Aorta (tissue), 5 donors: ENCODE measurements around the gene FGF19. TPM values are rescaled to one million over a fixed set of nuclear protein-coding genes. Genes with fewer than 3 reads are reported as not detected.

ENCODE experiments used
- ATAC-seq: fragments of 200-7000 bp; cut with Tn5 transposase; one replicate; pipeline ENCODE4 v1.9.1; 2022; ENCODE audit warnings: moderate library complexity; ENCODE audit not compliant: low FRiP score
- DNase-seq, 2 donors: peaks; one replicate each; pipeline ENCODE4 v3.0.0-alpha.2; 2020
- H3K27ac ChIP-seq, 2 donors: one replicate each; pipeline ENCODE4 v1.5.1; 2013; ENCODE audit warnings: low read length in 2 of 2, mild to moderate bottlenecking in 2 of 2, moderate library complexity in 2 of 2, control low read depth in 1 of 2, inconsistent platforms in 1 of 2, low read depth in 1 of 2
- H3K27me3 ChIP-seq, 2 donors: one replicate each; pipeline ENCODE4 v1.6.1; 2013; ENCODE audit warnings: control low read depth in 1 of 2, low read length in 1 of 2, mild to moderate bottlenecking in 1 of 2, moderate library complexity in 1 of 2; ENCODE audit not compliant: insufficient read depth in 2 of 2, control insufficient read depth in 1 of 2
- H3K36me3 ChIP-seq, 2 donors: one replicate each; pipeline ENCODE4 v1.6.1; 2013; ENCODE audit warnings: control low read depth in 1 of 2, low read length in 1 of 2, mild to moderate bottlenecking in 1 of 2; ENCODE audit not compliant: insufficient read depth in 2 of 2, control insufficient read depth in 1 of 2
- H3K4me1 ChIP-seq, 2 donors: one replicate each; pipeline ENCODE4 v1.6.1; 2013; ENCODE audit warnings: low read length in 2 of 2, control low read depth in 1 of 2, mild to moderate bottlenecking in 1 of 2, moderate library complexity in 1 of 2; ENCODE audit not compliant: insufficient read depth in 2 of 2, control insufficient read depth in 1 of 2
- H3K4me3 ChIP-seq, 2 donors: one replicate each; pipeline ENCODE4 v1.5.1; 2013; ENCODE audit warnings: low read length in 2 of 2, control low read depth in 1 of 2, mild to moderate bottlenecking in 1 of 2
- H3K9me3 ChIP-seq: one replicate; pipeline ENCODE4 v1.6.1; 2013; ENCODE audit warnings: mild to moderate bottlenecking, low read length; ENCODE audit not compliant: control insufficient read depth
- WGBS, 2 donors: extraction: QIAGEN DNeasy Blood & Tissue Kit; methylation state at CpG; one replicate each; pipeline ENCODE4 v1.1.7; 2013; 5-methylcytosine and 5-hydroxymethylcytosine counted together
- intact Hi-C, 2 donors: fragments of 100-400 bp; cut with DNase I; formaldehyde crosslinking; loops; one replicate each; pipeline versions ENCODE4 v1.14.2 to v1.15.0; 2022
- polyA plus RNA-seq, 2 donors: library from polyadenylated mRNA; stranded (reverse); fragments of 200-250 nt; gene quantifications; one replicate each; pipeline ENCODE4 v1.2.3, GENCODE V29; 2013
- total RNA-seq, 2 donors: library from RNA; stranded (reverse); fragmentation: NEBNext Ultra II Directional; extraction: Animal tissue kit (Norgen Biotek cat#: 25700); gene quantifications; one replicate each; pipeline ENCODE4 v1.2.1, GENCODE V29; 2021
- donor health status: healthy with polysubstance abuse.
- donor health status: Bipolar disorder and iron deficiency.
- donor health status: DM: no; HTN: no; CAD: no.
- donor health status: DM: no; HTN: no; CAD: no.
- donor health status: DM: yes; HTN: yes; CAD: no.

FGF19 gene
- total and polyA plus RNA-seq, 4 donors, result not detected

DNA sequence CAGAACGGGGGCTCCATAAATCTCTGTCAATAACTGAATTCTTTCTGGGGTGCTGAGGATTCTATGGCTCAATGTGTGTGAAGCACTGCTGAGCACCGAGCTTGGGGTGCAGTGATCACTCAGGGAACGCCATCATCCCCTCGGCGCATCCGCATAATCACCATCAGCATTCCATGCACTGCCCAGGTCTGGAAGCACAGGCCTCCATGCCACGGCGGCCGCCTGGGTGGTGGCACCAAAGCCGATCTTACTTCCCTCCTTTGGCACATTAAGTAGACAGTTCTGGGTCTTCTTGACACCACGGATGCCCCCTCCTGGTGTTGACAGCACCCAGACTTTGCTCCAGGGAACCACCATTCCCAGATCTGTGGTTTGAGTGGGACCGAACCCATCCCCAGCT is 44.2 kb downstream of the FGF19 start:
- ATAC-seq, result no peak
- Histone ChIP-seq H3K27me3 (no peaks in the 10 kb centered on the region), H3K4me1 (no peaks in the 10 kb centered on the region), H3K27ac (no peak overlapping the region), H3K36me3 (peaks cover 0 to 2% of the 10 kb centered on the region in 2 donors), H3K9me3 (no peaks in the 10 kb centered on the region), H3K4me3 (no peak overlapping the region)
- DNase-seq, result peak; percentile 44 to 50
- 92% methylated on average over 12 of the region's 12 CpGs for WGBS, 2 donors
- intact Hi-C loops, result no loop called here

DNA sequence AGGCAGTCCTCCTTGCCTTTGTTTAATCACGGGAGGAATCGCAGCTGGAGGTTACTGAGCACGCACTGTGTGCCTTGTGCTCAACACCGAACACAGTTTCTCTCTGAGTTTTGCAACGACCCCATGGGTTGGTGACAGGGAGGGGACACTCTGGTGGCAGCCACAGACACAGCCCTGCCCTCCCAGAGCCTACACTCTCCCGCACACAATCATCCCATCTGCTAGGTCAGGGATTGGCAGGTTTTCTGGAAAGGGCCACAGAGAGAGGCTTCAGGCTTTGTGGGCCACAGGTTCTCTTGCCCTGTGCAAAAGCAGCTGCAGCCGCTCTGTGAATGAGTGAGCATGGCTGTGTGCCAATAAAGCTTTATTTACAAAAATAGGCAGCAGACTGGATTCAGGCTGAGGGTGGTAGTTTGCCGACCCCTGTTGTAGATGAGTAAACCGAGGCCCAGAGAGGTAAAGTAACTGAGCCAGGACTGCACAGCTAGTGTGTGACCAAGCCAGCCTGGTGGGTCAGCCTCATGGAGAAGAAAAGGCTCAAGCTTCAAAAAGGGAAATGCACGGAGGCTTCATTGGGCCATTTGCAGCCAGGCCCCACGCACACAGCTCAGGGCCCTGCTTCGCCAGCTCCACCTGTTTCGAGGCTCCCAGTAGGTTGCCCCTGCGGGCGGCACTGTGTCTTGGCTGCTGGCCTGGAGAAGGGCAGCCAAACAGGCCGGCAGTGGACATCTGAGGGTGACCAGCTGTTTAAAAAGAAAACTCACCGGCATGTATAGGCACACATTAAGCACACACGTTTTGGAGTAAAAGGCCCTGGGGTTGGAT is 45.0 kb downstream of the FGF19 start:
- Histone ChIP-seq H3K36me3 (peaks cover 2% of the 10 kb centered on the region in 2 donors), H3K27ac (no peak overlapping the region), H3K27me3 (no peaks in the 10 kb centered on the region), H3K4me1 (no peaks in the 10 kb centered on the region), H3K9me3 (no peaks in the 10 kb centered on the region), H3K4me3 (no peak overlapping the region)
- intact Hi-C loops, result no loop called here
- WGBS, 2 donors, result 76 to 79% methylated on average over 18 of the region's 18 CpGs
- ATAC-seq, result no peak
- peak; percentile 35 to 66 for DNase-seq

DNA sequence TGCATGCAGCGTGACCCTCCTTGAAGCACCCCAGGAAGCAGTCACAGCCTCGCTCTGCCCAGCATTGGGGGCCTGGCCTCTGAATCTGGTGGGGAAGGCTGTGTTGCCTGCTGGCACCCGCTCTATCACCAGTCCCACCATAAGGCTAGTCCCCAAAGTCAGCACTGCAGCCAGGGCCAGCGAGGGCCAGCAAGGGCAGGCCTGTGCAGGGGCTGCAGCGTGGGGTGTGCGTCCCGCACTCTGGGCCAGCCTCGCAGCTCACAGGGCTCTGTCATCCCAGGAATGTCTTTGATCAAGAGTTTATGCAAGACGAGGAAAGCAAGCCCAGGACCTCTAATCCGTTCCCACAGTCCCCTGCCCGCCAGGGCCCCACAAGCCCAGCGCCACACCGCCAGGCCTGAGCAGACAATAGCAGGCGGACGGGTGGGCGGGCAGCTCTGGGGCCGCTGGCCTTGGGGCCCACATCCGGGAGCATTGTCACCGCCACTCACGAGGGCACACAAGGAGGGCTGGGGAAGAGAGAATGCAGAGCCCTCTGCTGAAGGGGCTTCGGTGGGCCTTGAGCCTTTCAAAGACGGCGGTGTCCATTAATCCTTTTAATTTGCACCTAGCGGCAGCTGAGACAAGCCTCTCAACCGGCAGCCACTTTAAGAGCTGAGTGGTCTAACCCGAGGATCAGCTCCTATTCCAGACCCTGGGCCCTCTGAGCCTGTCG is 45.8 kb downstream of the FGF19 start:
- WGBS, 2 donors, result 56 to 57% methylated on average over 27 of the region's 27 CpGs
- intact Hi-C loops, result no loop called here

DNA sequence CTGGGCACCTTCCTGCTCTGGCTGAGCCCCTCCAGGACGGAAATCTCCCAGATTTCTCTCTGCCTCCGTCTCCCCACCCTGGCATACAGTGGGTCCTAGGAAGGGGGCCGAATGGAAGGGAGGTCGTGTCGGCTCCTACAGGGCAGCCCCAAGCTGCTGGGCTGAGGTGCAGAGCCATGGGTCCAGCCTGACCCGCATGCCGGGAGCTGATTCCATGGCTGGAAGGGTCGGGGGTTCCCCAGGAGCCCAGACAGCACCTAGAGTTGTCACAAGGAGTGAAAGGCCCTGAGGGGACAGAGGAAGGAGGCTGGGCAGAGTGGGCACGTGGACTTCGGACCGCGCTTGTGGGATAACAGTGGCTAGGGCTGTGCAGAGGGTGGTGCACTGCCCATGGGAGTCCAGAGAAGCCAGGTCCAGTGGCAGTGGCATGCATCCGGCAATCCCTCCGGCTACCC is 46.3 kb downstream of the FGF19 start:
- Histone ChIP-seq H3K4me1 (no peaks in the 10 kb centered on the region), H3K4me3 (no peak overlapping the region), H3K27ac (no peak overlapping the region), H3K36me3 (peaks cover 0 to 2% of the 10 kb centered on the region in 2 donors), H3K27me3 (no peaks in the 10 kb centered on the region), H3K9me3 (no peaks in the 10 kb centered on the region)
- ATAC-seq (no peak), DNase-seq (peak; percentile 33 to 52)
- 81 to 88% methylated on average over 14 of the region's 14 CpGs for WGBS, 2 donors
- intact Hi-C loops, result no loop called here

More for the DNA sequence above, 45.8 kb downstream of the FGF19 start:
- Histone ChIP-seq H3K9me3 (no peaks in the 10 kb centered on the region), H3K4me1 (no peaks in the 10 kb centered on the region), H3K27me3 (no peaks in the 10 kb centered on the region), H3K36me3 (peaks cover 2% of the 10 kb centered on the region in 2 donors), H3K27ac (no peak overlapping the region), H3K4me3 (no peak overlapping the region)
- ATAC-seq, result no peak
- DNase-seq, result peak; percentile 6 to 69

DNA sequence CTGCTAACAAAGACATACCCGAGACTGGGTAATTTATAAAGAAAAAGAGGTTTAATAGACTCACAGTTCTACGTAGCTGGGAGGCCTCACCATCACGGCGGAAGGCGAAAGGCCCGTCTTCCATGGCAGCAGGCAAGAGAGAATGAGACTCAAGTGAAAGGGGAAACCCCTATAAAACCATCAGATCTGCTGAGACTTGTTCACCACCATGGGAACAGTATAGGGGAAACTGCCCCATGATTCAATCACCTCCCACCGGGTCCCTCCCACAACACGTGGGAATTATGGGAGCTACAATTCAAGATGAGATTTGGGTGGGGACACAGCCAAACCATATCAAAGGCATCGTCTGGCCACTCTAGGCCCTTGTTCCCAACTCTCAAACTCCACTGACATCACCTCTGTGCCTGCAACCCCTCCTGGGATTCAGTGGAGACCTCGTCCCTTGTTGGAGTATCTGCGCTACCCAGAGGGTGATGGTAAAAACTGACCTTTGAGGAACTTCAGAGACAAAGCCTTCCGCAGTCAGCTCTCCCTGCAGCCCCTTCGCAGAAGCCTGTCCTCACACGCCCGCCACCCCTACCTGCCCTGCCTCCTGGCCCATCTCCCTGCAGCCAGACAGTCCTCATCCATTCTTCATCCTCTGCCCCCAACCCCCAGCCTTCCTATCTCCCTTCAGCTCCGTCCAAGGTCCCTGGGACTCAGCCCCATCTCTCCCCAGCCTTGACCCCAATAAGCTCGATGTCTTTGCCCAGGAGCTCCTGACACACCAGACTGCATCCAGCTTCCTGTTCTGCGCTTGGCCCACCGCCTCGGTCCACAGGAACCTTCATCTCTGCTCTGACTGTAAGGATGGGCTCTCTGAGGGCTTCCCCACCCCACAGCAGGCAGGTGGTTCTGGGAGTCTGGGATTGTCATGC is 47.0 kb downstream of the FGF19 start:
- Histone ChIP-seq H3K9me3 (no peaks in the 10 kb centered on the region), H3K27ac (no peak overlapping the region), H3K4me1 (no peaks in the 10 kb centered on the region), H3K4me3 (no peak overlapping the region), H3K36me3 (peaks cover 0 to 2% of the 10 kb centered on the region in 2 donors), H3K27me3 (no peaks in the 10 kb centered on the region)
- 83 to 84% methylated on average over 20 of the region's 20 CpGs for WGBS, 2 donors
- DNase-seq (peak in 1 of 2 donors; percentile 52), ATAC-seq (no peak)
- intact Hi-C loops, result no loop called here

DNA sequence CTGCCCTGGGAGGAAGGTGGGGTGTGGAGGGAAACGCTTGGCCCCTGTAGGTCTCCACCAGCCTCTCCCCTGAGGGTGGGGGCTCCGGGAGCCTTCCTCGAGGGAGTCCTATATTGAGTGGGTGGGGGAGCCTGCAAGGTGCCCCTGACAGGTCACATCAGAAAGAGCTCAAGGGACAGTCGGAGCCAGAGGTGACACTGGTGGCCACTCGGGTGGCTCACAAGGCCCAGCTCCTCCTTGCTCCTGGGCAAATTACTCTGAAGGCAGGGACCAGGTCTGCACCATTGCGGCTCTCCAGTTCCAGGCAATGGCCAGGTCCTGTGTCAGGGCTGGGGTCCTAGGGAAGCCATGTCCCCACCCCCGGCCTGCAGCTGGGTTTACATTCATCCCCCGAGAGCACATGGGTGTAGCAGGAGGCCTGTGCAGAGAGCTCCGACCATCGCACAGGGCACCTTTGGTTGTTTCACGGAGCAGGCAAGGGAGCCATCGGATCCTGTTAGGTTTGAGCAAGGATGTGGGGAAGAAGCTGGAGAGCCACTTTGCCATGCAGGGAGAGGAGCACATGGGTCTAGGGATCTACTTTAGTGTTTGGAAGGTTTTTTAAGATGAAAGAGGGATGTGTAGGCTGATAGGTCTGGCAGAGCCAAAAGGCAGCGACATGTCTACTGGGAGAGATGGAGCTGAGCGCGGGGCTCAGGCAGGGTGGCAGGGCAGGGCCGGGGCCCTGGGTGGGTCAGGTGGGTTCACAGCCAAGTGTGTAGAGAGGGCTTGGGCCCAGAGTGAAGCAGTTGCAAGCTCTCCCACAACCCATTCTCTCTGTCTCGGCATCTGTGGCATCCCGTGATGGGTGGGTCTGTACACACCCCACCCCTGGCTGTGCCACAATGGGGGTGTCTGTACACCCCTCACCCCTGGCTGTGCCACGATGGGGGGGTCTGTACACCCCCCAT is 48.1 kb downstream of the FGF19 start:
- intact Hi-C loops, result no loop called here
- H3K4me3 ChIP-seq, result no peak overlapping the region
- H3K4me1 ChIP-seq, result no peaks in the 10 kb centered on the region
- peaks cover 0 to 2% of the 10 kb centered on the region in 2 donors for H3K36me3 ChIP-seq
- DNase-seq (peak in 1 of 2 donors; percentile 70), ATAC-seq (no peak)
- H3K9me3 ChIP-seq, result no peaks in the 10 kb centered on the region
- H3K27ac ChIP-seq, result no peak overlapping the region
- H3K27me3 ChIP-seq, result no peaks in the 10 kb centered on the region
- 84% methylated on average over 19 of the region's 19 CpGs for WGBS, 2 donors

DNA sequence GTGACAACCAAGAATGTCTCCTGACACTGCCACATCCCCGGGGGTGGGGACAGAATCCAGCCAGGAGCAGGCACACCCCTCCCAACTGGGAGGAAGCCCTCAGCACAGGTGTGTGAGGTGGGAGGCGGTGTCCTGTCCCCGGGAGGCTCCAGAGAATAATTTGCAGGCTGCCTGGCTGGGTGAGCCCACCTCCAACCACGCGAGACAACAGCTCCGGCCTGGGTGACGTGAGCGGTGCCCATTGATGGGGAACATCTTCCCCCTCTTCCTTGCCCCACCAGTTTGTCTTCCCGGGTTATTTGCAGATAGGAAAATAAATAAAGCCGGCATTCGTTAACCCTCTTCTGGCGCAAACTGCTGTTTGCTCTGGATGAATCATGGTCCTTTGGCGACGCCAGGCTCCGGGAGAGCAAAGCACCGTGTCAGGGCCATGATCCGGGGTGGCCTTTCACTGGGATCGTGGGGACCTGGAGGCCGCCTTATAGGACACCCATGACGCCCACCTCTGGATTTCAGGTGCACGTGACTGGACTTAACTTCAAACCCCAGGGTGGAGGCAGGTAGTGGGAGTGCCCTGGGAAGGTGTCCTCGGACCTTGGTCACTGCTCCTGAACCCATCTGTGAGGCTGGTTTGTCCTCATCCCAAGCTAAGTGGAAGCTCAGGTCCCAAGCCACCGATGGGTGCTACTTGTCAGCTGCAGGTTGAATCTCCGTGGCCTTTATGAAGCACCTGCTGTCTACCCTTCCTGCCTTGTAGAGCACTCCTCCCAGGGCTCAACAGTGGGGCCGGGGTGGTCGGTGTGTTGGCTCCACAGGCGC is 49.0 kb downstream of the FGF19 start:
- ATAC-seq (no peak), DNase-seq (peak in 1 of 2 donors; percentile 64)
- Histone ChIP-seq H3K4me3 (no peak overlapping the region), H3K27me3 (no peaks in the 10 kb centered on the region), H3K4me1 (no peaks in the 10 kb centered on the region), H3K36me3 (peaks cover 0 to 4% of the 10 kb centered on the region in 2 donors), H3K27ac (no peak overlapping the region), H3K9me3 (no peaks in the 10 kb centered on the region)
- intact Hi-C loops, result no loop called here
- 69 to 70% methylated on average over 27 of the region's 27 CpGs for WGBS, 2 donors
